K562 (cell line): Measurements from ENCODE around the gene PLXDC1.

ENCODE experiments used
- HDGF ChIP-seq: fragments of 450-650 bp; IDR thresholded peaks from 2 replicates; pipeline ENCODE4 v1.6.1; 2016
- KHSRP ChIP-seq: fragments of 450-650 bp; IDR thresholded peaks from 2 replicates; pipeline ENCODE4 v1.6.1; 2017
- POLR2A ChIP-seq: fragments of 450-650 bp; conservative IDR thresholded peaks from 2 replicates; pipeline ENCODE4 v1.6.1; 2016
- PRPF4 ChIP-seq: fragments of 200-400 bp; formaldehyde crosslinking; IDR thresholded peaks from one replicate; pipeline ENCODE4 v1.6.1; 2017; ENCODE audit warnings: low read length, low read depth, mild to moderate bottlenecking; ENCODE audit not compliant: insufficient read depth, poor library complexity, severe bottlenecking
- ZNF197 ChIP-seq: fragments of 200-800 bp; sonication (Bioruptor generic); IDR thresholded peaks from 2 replicates; pipeline ENCODE4 v1.6.1; 2016; ENCODE audit warnings: low read depth, missing genetic modification characterization, missing compliant biosample characterization

- TF ChIP-seq ZNF197 (CRISPR knock-in tag) (no peak), PRPF4 (no peak), KHSRP (no peak), HDGF (no peak), POLR2A (no peak)
Observed at GRCh38 chr17:39169101-39169500, 17.7 kb upstream of the PLXDC1 start.
